ENCODE data around the gene PCA3. TPM values are rescaled to one million over a fixed set of nuclear protein-coding genes. Genes with fewer than 3 reads are reported as not detected.
A peak's percentile ranks its signal among the peaks of the same experiment; 100 is the strongest.

Gene PCA3
- polyA plus RNA-seq, 2 of the 4 experiments (the other 2 are of a cell fraction), result not detected

- ATAC-seq (peak; percentile 61 to 74; a peak in 5 of 6 replicates), DNase-seq (ENCODE audit: low read depth in 1 of 2, low spot score in 1 of 2) (peak in 1 of 2 experiments; percentile 6), FAIRE-seq (no peak)
- CTCF ChIA-PET, result interaction anchor here (0.6 to 1.2 kb wide), 2 partner anchors 9 to 327 kb away, joined by 3 read pairs; no protein-coding TSS in a partner anchor
- peaks cover 16% of the 10 kb centered on the region; the same call in 2 of the 3 replicates for H3K4me1 ChIP-seq
- H3K4me3 ChIP-seq, result no peak overlapping the region
- peak overlapping the region; percentile 32 for H3K4me2 ChIP-seq
- POLR2A ChIA-PET, result no interaction called here
- TF ChIP-seq, protein P1, sequence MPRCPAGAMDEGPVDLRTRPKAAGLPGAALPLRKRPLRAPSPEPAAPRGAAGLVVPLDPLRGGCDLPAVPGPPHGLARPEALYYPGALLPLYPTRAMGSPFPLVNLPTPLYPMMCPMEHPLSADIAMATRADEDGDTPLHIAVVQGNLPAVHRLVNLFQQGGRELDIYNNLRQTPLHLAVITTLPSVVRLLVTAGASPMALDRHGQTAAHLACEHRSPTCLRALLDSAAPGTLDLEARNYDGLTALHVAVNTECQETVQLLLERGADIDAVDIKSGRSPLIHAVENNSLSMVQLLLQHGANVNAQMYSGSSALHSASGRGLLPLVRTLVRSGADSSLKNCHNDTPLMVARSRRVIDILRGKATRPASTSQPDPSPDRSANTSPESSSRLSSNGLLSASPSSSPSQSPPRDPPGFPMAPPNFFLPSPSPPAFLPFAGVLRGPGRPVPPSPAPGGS (IDR thresholded peaks at IDR 0.05), result no peak
- TF ChIP-seq PHF8 (IDR thresholded peaks at IDR 0.05; ENCODE audit: borderline replicate concordance, low read depth) (no peak), FOSL2 (IDR thresholded peaks at IDR 0.05) (peak; percentile 45; the same call in 1 of the 2 replicates), FOSL2 (CRISPR knock-in tag; IDR thresholded peaks at IDR 0.05) (0 out of 2 replicates have a peak, but pooled peaks have one; percentile 22), HEYL (CRISPR knock-in tag; IDR thresholded peaks at IDR 0.05) (no peak), CEBPB (IDR thresholded peaks at IDR 0.05) (no peak; a peak in 2 of 4 replicates), BHLHE40 (IDR thresholded peaks at IDR 0.05; ENCODE audit: low read depth, low read length) (no peak), POLR2AphosphoS2 (conservative IDR thresholded peaks at IDR 0.05; ENCODE audit: low read length) (no peak), NFE2L2 (conservative IDR thresholded peaks at IDR 0.05; ENCODE audit: low read length) (no peak), MAFK (IDR thresholded peaks at IDR 0.05; ENCODE audit: partially characterized antibody) (peak; percentile 99), JUNB (IDR thresholded peaks at IDR 0.05) (0 out of 2 replicates have a peak, but pooled peaks have one; percentile 28), HOXA7 (CRISPR knock-in tag; IDR thresholded peaks at IDR 0.05) (no peak)
- WGBS (ENCODE audit: missing lambda C conversion rate), result 58% methylated on average over 7 of the region's 7 CpGs
- H3K27ac ChIP-seq, result peak overlapping the region in 1 of 2 experiments; percentile 30; a peak in 3 of 6 replicates
- H3K9me3 ChIP-seq, result no peaks in the 10 kb centered on the region; the same call in 1 of the 3 replicates
These were observed 71.5 kb downstream of the PCA3 start for GRCh38 chr9:76835571-76836283.

Small RNAs within 50 kb of the gene (small RNA-seq; reads per million reads assigned to genes)
- 0 reads per million in 6 experiments for gene AL359314.1

Other genes starting within 250 kb of the PCA3 start
- gene PRUNE2, start 141.7 kb downstream of the PCA3 start, polyA plus RNA-seq (2011; rRNA removed), result 0.04 and 0.15 TPM in 2 replicates
- gene PRUNE2, start 141.7 kb downstream of the PCA3 start, polyA plus RNA-seq (2017; fragmentation: RNase III; extraction: RNeasy Plus Mini Kit Qiagen cat#74134 plus additional on column Dnase treatment), result 0.04 TPM in 1 of 3 replicates, not detected in the others